WERI-Rb-1 (cell line): ENCODE results near the gene DACH1.

Experiments used
- DNase-seq: peaks from one replicate; pipeline ENCODE4 v3.0.0-alpha.2; 2020
- H3K27ac ChIP-seq: fragments of 250-450 bp; sonication (Bioruptor Pico); 2 replicates; pipeline ENCODE4 v1.5.1; 2020; ENCODE audit warnings: mild to moderate bottlenecking, moderate library complexity
- H3K27me3 ChIP-seq: fragments of 250-450 bp; sonication (Bioruptor Pico); 2 replicates; pipeline ENCODE4 v1.5.1; 2021; ENCODE audit warnings: mild to moderate bottlenecking, low read depth, moderate library complexity; ENCODE audit not compliant: insufficient read depth, severe bottlenecking
- H3K36me3 ChIP-seq: fragments of 250-450 bp; sonication (Bioruptor Pico); 2 replicates; pipeline ENCODE4 v1.5.1; 2020; ENCODE audit warnings: mild to moderate bottlenecking, moderate library complexity
- H3K4me3 ChIP-seq: 2 replicates; pipeline ENCODE4 v1.5.1; 2011; ENCODE audit warnings: low read depth, mild to moderate bottlenecking, control low read depth, low read length
- H3K9me3 ChIP-seq: fragments of 250-450 bp; sonication (Bioruptor Pico); 2 replicates; pipeline ENCODE4 v1.5.1; 2021; ENCODE audit warnings: mild to moderate bottlenecking, moderate library complexity; ENCODE audit not compliant: severe bottlenecking
- CTCF ChIP-seq: IDR thresholded peaks from 2 replicates; pipeline ENCODE4 v1.5.1; 2011; ENCODE audit warnings: low read depth, mild to moderate bottlenecking, control low read depth, inconsistent platforms, low read length

The DACH1 gene

GRCh38 chr13:71546881-71547280, 320.1 kb downstream of the DACH1 start:
- TF ChIP-seq CTCF, result no peak
- DNase-seq, result no peak
- Histone ChIP-seq H3K27me3 (no peaks in the 10 kb centered on the region), H3K27ac (no peak overlapping the region), H3K36me3 (no peaks in the 10 kb centered on the region), H3K4me3 (no peak overlapping the region), H3K9me3 (no peaks in the 10 kb centered on the region)

- no peaks in the 10 kb centered on the region for H3K9me3 ChIP-seq
- no peak for DNase-seq
- no peak overlapping the region for H3K27ac ChIP-seq
- H3K36me3 ChIP-seq, result no peaks in the 10 kb centered on the region
- H3K27me3 ChIP-seq, result no peaks in the 10 kb centered on the region
- TF ChIP-seq CTCF, result no peak
- H3K4me3 ChIP-seq, result no peak overlapping the region
Measured at GRCh38 chr13:71540098-71540497, 326.9 kb downstream of the DACH1 start.

- no peak overlapping the region for H3K4me3 ChIP-seq
- H3K9me3 ChIP-seq, result no peaks in the 10 kb centered on the region
- no peak for TF ChIP-seq CTCF
- DNase-seq, result no peak
- no peaks in the 10 kb centered on the region for H3K27me3 ChIP-seq
- H3K36me3 ChIP-seq, result no peaks in the 10 kb centered on the region
- H3K27ac ChIP-seq, result no peak overlapping the region
Measured at GRCh38 chr13:71536201-71536600, 330.8 kb downstream of the DACH1 start.

- H3K4me3 ChIP-seq, result no peak overlapping the region
- no peaks in the 10 kb centered on the region for H3K36me3 ChIP-seq
- DNase-seq, result no peak
- no peak overlapping the region for H3K27ac ChIP-seq
- H3K27me3 ChIP-seq, result no peaks in the 10 kb centered on the region
- no peak for TF ChIP-seq CTCF
- H3K9me3 ChIP-seq, result no peaks in the 10 kb centered on the region
Measured at GRCh38 chr13:71524613-71525304, 342.2 kb downstream of the DACH1 start.

- no peak overlapping the region for H3K4me3 ChIP-seq
- DNase-seq, result no peak
- no peak for TF ChIP-seq CTCF
- H3K27me3 ChIP-seq, result no peaks in the 10 kb centered on the region
- H3K36me3 ChIP-seq, result no peaks in the 10 kb centered on the region
- no peak overlapping the region for H3K27ac ChIP-seq
- no peaks in the 10 kb centered on the region for H3K9me3 ChIP-seq
Measured at GRCh38 chr13:71524245-71524612, 342.8 kb downstream of the DACH1 start.

- Histone ChIP-seq H3K36me3 (no peaks in the 10 kb centered on the region), H3K9me3 (no peaks in the 10 kb centered on the region), H3K27ac (no peak overlapping the region), H3K4me3 (no peak overlapping the region), H3K27me3 (no peaks in the 10 kb centered on the region)
- no peak for DNase-seq
- no peak for TF ChIP-seq CTCF
Measured at GRCh38 chr13:71522941-71523526, 344.0 kb downstream of the DACH1 start.
